Measurements from ENCODE around the gene CHD8. TPM values are rescaled to one million over a fixed set of nuclear protein-coding genes. Genes with fewer than 3 reads are reported as not detected.

CHD8 gene
- total RNA-seq, 1 experiment from 2014 or later = 135 TPM

DNA sequence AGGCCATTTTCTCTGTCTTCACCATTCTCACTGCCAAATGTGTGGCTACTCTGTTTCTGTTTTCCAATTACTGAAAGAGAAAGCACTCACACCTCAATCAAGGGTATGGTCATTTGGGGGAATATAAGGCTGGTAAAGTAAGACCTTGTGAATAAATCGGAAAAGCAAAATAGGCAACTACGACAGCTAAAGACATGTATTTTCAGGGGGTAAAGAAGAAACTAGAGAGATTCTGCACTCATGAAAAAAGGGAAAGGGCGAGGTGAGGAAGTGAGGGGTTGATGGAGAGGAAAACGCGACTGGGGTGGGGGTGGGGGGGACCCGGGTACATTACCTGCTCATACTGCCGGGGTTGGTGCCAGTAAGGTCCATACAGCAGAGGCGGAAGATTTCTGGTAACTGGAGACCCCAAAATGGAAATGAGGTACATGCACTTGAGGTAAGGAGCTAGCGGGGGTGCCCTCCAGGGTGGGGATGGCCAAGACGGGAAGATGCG, 19.3 kb downstream of the CHD8 start:
- peak overlapping the region; percentile 81 to 89 for H3K4me3 Mint-ChIP-seq
- H3K79me2 ChIP-seq (ENCODE audit: insufficient read depth, low read length) = peaks cover 23% of the 10 kb centered on the region; the same call in 1 of the 2 replicates
- no peaks in the 10 kb centered on the region for H3K27me3 ChIP-seq (ENCODE audit: insufficient read depth, low read length)
- peak overlapping the region; percentile 71 for H3K9ac ChIP-seq (ENCODE audit: extremely low read depth, insufficient read length, low read length)
- H2BK12ac ChIP-seq (ENCODE audit: insufficient read length, low read depth, low read length) = no peak overlapping the region
- H2AK5ac ChIP-seq (ENCODE audit: insufficient read length, low read length) = no peak overlapping the region
- no peak overlapping the region for H3K56ac ChIP-seq (ENCODE audit: insufficient read length, low read depth, low read length)
- no peak overlapping the region for H2BK120ac ChIP-seq (ENCODE audit: low read depth, low read length, poor library complexity, severe bottlenecking)
- no peak overlapping the region for H3K27ac ChIP-seq (ENCODE audit: insufficient read length, low read depth, low read length)
- H3K27me3 Mint-ChIP-seq (ENCODE audit: low read depth) = no peaks in the 10 kb centered on the region
- no peaks in the 10 kb centered on the region for H3K79me1 ChIP-seq (ENCODE audit: insufficient read depth, low read depth, low read length, poor library complexity, severe bottlenecking)
- H2BK5ac ChIP-seq (ENCODE audit: insufficient read length, low read length) = no peak overlapping the region
- H3K14ac ChIP-seq (ENCODE audit: insufficient read depth, low read length) = no peak overlapping the region
- DNase-seq = no peak
- peak overlapping the region; percentile 86 for H3K4me2 ChIP-seq (ENCODE audit: insufficient read depth, insufficient read length, low read length)
- H3K4me1 Mint-ChIP-seq = peaks cover 21 to 33% of the 10 kb centered on the region in 2 experiments
- no peak overlapping the region for H3K23ac ChIP-seq (ENCODE audit: insufficient read length, low read depth, low read length)
- H4K91ac ChIP-seq (ENCODE audit: insufficient read length, low read depth, low read length) = no peak overlapping the region
- no CpG with 5 or more reads among the region's 11 CpGs for WGBS (ENCODE audit: extremely low coverage, insufficient read length, low lambda C conversion rate)
- TF ChIP-seq, protein P1, sequence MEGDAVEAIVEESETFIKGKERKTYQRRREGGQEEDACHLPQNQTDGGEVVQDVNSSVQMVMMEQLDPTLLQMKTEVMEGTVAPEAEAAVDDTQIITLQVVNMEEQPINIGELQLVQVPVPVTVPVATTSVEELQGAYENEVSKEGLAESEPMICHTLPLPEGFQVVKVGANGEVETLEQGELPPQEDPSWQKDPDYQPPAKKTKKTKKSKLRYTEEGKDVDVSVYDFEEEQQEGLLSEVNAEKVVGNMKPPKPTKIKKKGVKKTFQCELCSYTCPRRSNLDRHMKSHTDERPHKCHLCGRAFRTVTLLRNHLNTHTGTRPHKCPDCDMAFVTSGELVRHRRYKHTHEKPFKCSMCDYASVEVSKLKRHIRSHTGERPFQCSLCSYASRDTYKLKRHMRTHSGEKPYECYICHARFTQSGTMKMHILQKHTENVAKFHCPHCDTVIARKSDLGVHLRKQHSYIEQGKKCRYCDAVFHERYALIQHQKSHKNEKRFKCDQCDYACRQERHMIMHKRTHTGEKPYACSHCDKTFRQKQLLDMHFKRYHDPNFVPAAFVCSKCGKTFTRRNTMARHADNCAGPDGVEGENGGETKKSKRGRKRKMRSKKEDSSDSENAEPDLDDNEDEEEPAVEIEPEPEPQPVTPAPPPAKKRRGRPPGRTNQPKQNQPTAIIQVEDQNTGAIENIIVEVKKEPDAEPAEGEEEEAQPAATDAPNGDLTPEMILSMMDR (conservative IDR thresholded peaks at IDR 0.05) = no peak
- no peak overlapping the region for H2BK15ac ChIP-seq (ENCODE audit: low read depth, low read length)
- no peaks in the 10 kb centered on the region for H3K9me3 ChIP-seq (ENCODE audit: control insufficient read depth, low read depth, low read length)
- H3K23me2 ChIP-seq (ENCODE audit: insufficient read length, low read depth, low read length, poor library complexity, severe bottlenecking) = peaks cover 7% of the 10 kb centered on the region
- H4K5ac ChIP-seq (ENCODE audit: insufficient read length, low read depth, low read length) = no peak overlapping the region
- H4K20me1 ChIP-seq (ENCODE audit: control insufficient read depth, insufficient read depth, insufficient read length) = no peaks in the 10 kb centered on the region
- no peak overlapping the region for H4K8ac ChIP-seq (replicated peaks; ENCODE audit: insufficient read length, low read depth, low read length)
- H3K18ac ChIP-seq (ENCODE audit: insufficient read length, low read depth, low read length) = no peak overlapping the region
- H3T11ph ChIP-seq (ENCODE audit: low read length) = no peak overlapping the region
- H2AFZ ChIP-seq (ENCODE audit: low read length) = no peak overlapping the region
- no peaks in the 10 kb centered on the region for H3K4me1 ChIP-seq (ENCODE audit: insufficient read depth, low read length)
- peak overlapping the region; percentile 59 to 86 (median 81); a peak in 6 of 7 replicates for H3K27ac Mint-ChIP-seq
- peaks cover 4 to 27% (median 14%) of the 10 kb centered on the region in 3 experiments; a peak in 6 of 7 replicates for H3K36me3 Mint-ChIP-seq (ENCODE audit: insufficient read depth in 1 of 3, low read depth in 3 of 3)
- no peak overlapping the region for H2BK20ac ChIP-seq (ENCODE audit: low read depth, low read length, poor library complexity, severe bottlenecking)
- H3K4ac ChIP-seq (ENCODE audit: low read depth, low read length) = no peak overlapping the region
- no peaks in the 10 kb centered on the region for H3K9me3 Mint-ChIP-seq
